K562 (cell line): ENCODE data around the gene NRXN2. TPM values are rescaled to one million over a fixed set of nuclear protein-coding genes. Genes with fewer than 3 reads are reported as not detected.
A peak's percentile ranks its signal among the peaks of the same experiment; 100 is the strongest.

Source experiments
- ATAC-seq: fragments of 200-7000 bp; cut with Tn5 transposase; 3 replicates; pipeline ENCODE4 v1.9.1; 2020; ENCODE audit warnings: moderate library complexity
- BruUV-seq: library from RNA; stranded (reverse); fragments of 400-500 nt; replicated peaks from 2 replicates; lab custom pipeline; 2021; lab: Mats Ljungman, UMichigan
- CTCF ChIA-PET: fragments of 300-600 bp; formaldehyde crosslinking; extraction: SDS; loops from one replicate; lab custom pipeline; 2021; ENCODE audit warnings: low intra/inter-chr PET ratio; lab: Yijun Ruan, JAX
- POLR2A ChIA-PET: fragments of 300-600, 350-650 bp; sonication (Branson Sonifier 250); formaldehyde crosslinking; extraction: SDS; loops from one replicate; lab custom pipeline; 2021; ENCODE audit warnings: antibody characterized with exemption, inconsistent platforms; lab: Yijun Ruan, JAX
- DNase-seq, 4 experiments: peaks; one replicate each; pipeline versions ENCODE4 v3.0.0 to v3.0.0-alpha.2; 2011 to 2018; ENCODE audit warnings: low spot score in 3 of 4, mixed read lengths in 3 of 4; ENCODE audit errors: extremely low read depth in 1 of 4
- FAIRE-seq: peaks from 2 replicates; lab custom pipeline; 2011; peaks lifted over from hg19 to GRCh38; lab: Jason Lieb, UNC
- H2AFZ ChIP-seq: 2 replicates; pipeline ENCODE4 v1.6.0; 2011; ENCODE audit warnings: low read depth, low read length, control low read depth, inconsistent platforms
- H3K27ac ChIP-seq: fragments of 200-600 bp; 3 replicates; pipeline ENCODE4 v1.8.0; 2011; ENCODE audit warnings: low read depth, mild to moderate bottlenecking, control low read depth, inconsistent platforms, low read length, moderate library complexity, mixed read lengths; ENCODE audit errors: extremely low read depth
- H3K27me3 ChIP-seq, 2 experiments: fragments of 300-600 bp in 1 of 2; 2 replicates in 1 of 2; 3 replicates in 1 of 2; pipeline versions ENCODE4 v1.6.0 to v1.8.0; 2011; ENCODE audit warnings: inconsistent platforms in 2 of 2, low read length in 2 of 2, mild to moderate bottlenecking in 1 of 2, mixed read lengths in 1 of 2, moderate library complexity in 1 of 2; ENCODE audit not compliant: control insufficient read depth in 2 of 2, insufficient read depth in 2 of 2
- H3K36me3 ChIP-seq: fragments of 300-600 bp; 3 replicates; pipeline ENCODE4 v1.8.0; 2011; ENCODE audit warnings: mild to moderate bottlenecking, low read length, inconsistent platforms; ENCODE audit not compliant: control insufficient read depth, insufficient read depth
- H3K4me1 ChIP-seq, 2 experiments: fragments of 200-600 bp in 1 of 2; replicated peaks in 1 of 2; 2 replicates in 1 of 2; 3 replicates in 1 of 2; pipeline versions ENCODE4 v1.5.1 to v1.8.0; 2011; ENCODE audit warnings: inconsistent platforms in 2 of 2, low read length in 2 of 2, mild to moderate bottlenecking in 1 of 2, mixed read lengths in 1 of 2, moderate library complexity in 1 of 2; ENCODE audit not compliant: control insufficient read depth in 2 of 2, insufficient read depth in 2 of 2
- H3K4me2 ChIP-seq: 2 replicates; pipeline ENCODE4 v1.6.1; 2011; ENCODE audit warnings: low read length, control low read depth, inconsistent platforms, mixed read lengths; ENCODE audit not compliant: insufficient read depth
- H3K4me3 ChIP-seq: fragments of 200-600 bp; sonication (generic), shearing (Covaris generic); 2 replicates; pipeline ENCODE4 v1.5.1; 2016; ENCODE audit warnings: control low read depth, inconsistent platforms
- H3K79me2 ChIP-seq: fragments of 200-600 bp; 3 replicates; pipeline ENCODE4 v1.8.0; 2011; ENCODE audit warnings: low read length, inconsistent platforms; ENCODE audit not compliant: control insufficient read depth, insufficient read depth
- H3K9ac ChIP-seq, 2 experiments: 2 replicates each; pipeline versions ENCODE4 v1.6.0 to v1.6.1; 2011; ENCODE audit warnings: low read depth in 2 of 2, low read length in 2 of 2, control low read depth in 1 of 2, inconsistent platforms in 1 of 2, mild to moderate bottlenecking in 1 of 2, mixed read lengths in 1 of 2; ENCODE audit not compliant: insufficient read depth in 1 of 2
- H3K9me1 ChIP-seq: one replicate; pipeline ENCODE4 v1.6.0; 2011; ENCODE audit warnings: inconsistent platforms, mild to moderate bottlenecking, low read length, moderate library complexity; ENCODE audit not compliant: control insufficient read depth, insufficient read depth
- H3K9me3 ChIP-seq: replicated peaks from 2 replicates; pipeline ENCODE4 v1.5.1; 2011; ENCODE audit warnings: low read depth, low read length, inconsistent platforms; ENCODE audit not compliant: control insufficient read depth, insufficient read depth
- H4K20me1 ChIP-seq: replicated peaks from 2 replicates; pipeline ENCODE4 v1.6.1; 2011; ENCODE audit warnings: low read length, inconsistent platforms, mixed read lengths; ENCODE audit not compliant: control insufficient read depth, insufficient read depth
- LARP7 ChIP-seq: fragments of 450-650 bp; IDR thresholded peaks from 2 replicates; pipeline ENCODE4 v1.6.1; 2016
- MAZ ChIP-seq, 2 experiments: fragments of 450-650 bp in 1 of 2; sonication (generic) in 1 of 2; formaldehyde crosslinking; IDR thresholded peaks in 1 of 2; conservative IDR thresholded peaks in 1 of 2; 2 replicates each; pipeline versions ENCODE4 v1.4.0 to v1.5.0; 2020; ENCODE audit warnings: mild to moderate bottlenecking in 1 of 2, missing genetic modification reagents in 1 of 2
- MGA ChIP-seq: fragments of 450-650 bp; IDR thresholded peaks from 2 replicates; pipeline ENCODE4 v1.6.1; 2016; ENCODE audit warnings: mild to moderate bottlenecking, moderate library complexity
- NFIX ChIP-seq: fragments of 250-450 bp; sonication (Bioruptor Pico); IDR thresholded peaks from 2 replicates; pipeline ENCODE4 v1.4.0; 2020; ENCODE audit warnings: low read depth, mild to moderate bottlenecking, moderate library complexity
- NRF1 ChIP-seq, 2 experiments: fragments of 450-650 bp; IDR thresholded peaks in 1 of 2; conservative IDR thresholded peaks in 1 of 2; 2 replicates each; pipeline ENCODE4 v1.6.1; 2014; ENCODE audit warnings: mild to moderate bottlenecking in 2 of 2
- ZEB2 ChIP-seq: fragments of 450-650 bp; IDR thresholded peaks from 2 replicates; pipeline ENCODE4 v1.6.1; 2016
- ZNF263 ChIP-seq: sonication (generic); formaldehyde crosslinking; IDR thresholded peaks from 2 replicates; pipeline ENCODE4 v1.8.0; 2022; ENCODE audit warnings: mild to moderate bottlenecking, missing genetic modification reagents, borderline replicate concordance
- ZNF785 ChIP-seq: fragments of 250-450 bp; sonication (Bioruptor Pico); IDR thresholded peaks from 2 replicates; pipeline ENCODE4 v1.4.0; 2020; ENCODE audit warnings: mild to moderate bottlenecking
- WGBS: fragments of 100-300 bp; shearing (Covaris generic); methylation state at CpG from one replicate; pipeline ENCODE4 v1.1.6; 2016; ENCODE audit warnings: low coverage, mixed read lengths; ENCODE audit not compliant: insufficient coverage; ENCODE audit errors: missing lambda C conversion rate; 5-methylcytosine and 5-hydroxymethylcytosine counted together
- in situ Hi-C: fragments of 300-500 bp; cut with MboI; formaldehyde crosslinking; loops from 4 replicates; pipeline ENCODE4 v1.15.0; 2018; ENCODE audit warnings: inconsistent platforms, mixed read lengths
- intact Hi-C: fragments of 100-400 bp; cut with micrococcal nuclease; formaldehyde crosslinking; loops from 2 replicates; pipeline ENCODE4 v1.14.2; 2022
- polyA plus RNA-seq, 8 experiments: library from polyadenylated mRNA; depleted of rRNA in 4 of 8; stranded (reverse) in 5 of 8; unstranded in 3 of 8; fragments of >200 nt; fragmentation: Nextera tagmentation in 2 of 8; fragmentation: Illumina TruSeq in 1 of 8; extraction: Ambion mirVana in 2 of 8; extraction: Trizol in 1 of 8; gene quantifications; 2 replicates each; pipeline versions ENCODE4 v1.2.1 to v1.2.3, GENCODE V29; 2011 to 2014; ENCODE audit warnings: inconsistent platforms in 1 of 8, missing spikeins in 1 of 8
- total RNA-seq, 7 experiments: library from RNA; depleted of rRNA in 6 of 7; stranded (reverse); fragments of >200 nt in 6 of 7; fragmentation: Illumina TruSeq in 2 of 7; extraction: Trizol in 2 of 7; gene quantifications; 2 replicates each; pipeline versions ENCODE4 v1.2.1 to v1.2.3, GENCODE V29; 2011 to 2021; ENCODE audit warnings: low replicate concordance in 1 of 7

Gene NRXN2
- total and polyA plus RNA-seq, 9 of the 15 experiments (the other 6 are each of a cell fraction or from before 2014, with no cell fraction given), result 0.07 to 0.47 (median 0.15) TPM; not detected in 4

DNA sequence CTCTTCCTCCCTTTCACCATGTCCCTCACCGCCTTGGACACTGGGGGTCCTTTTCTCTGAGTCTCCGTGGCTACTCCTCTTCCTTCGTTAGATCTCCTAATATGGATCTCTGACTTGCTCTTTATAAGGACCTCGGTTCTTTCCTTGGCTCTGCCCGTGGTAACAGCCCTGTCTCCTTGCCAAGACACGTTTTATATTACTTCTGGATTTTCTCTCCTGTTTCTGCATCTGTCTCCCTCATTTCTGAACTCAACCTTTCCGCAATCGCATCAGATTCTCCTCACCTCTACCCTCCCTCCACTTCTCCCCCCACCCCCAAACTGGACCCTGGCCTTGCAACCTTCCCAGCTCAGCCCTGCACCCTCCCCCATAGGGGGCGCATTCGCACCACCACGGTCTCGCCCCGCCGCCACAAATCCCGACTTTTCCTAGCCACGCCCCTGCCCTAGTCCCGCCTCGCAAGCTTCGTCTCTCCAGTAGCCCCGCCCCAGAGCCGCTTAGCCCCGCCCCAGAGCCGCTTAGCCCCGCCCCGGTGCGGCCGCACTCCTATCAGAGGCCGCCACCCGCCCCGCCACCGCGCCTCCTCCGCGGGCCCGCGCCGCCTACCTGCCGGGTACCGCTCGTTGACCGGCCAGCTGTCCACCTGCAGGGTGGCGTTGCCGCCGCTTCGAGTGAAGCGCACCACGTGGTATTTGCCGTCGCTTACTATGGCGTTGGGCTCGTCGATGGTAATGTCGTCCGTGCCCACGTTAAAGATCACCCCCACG, 93.0 kb downstream of the NRXN2 start:
- peak; percentile 83 for FAIRE-seq
- TF ChIP-seq LARP7 (peak; percentile 25; the same call in 1 of the 2 replicates), MGA (peak; percentile 93), ZEB2 (no peak; the same call in 1 of the 2 replicates), MAZ (CRISPR knock-in tag; conservative IDR thresholded peaks at IDR 0.05 in 1 of 2, IDR thresholded peaks at IDR 0.05 in 1 of 2) (peak in 1 of 2 experiments; percentile 60; a peak in 2 of 4 replicates), NFIX (CRISPR knock-in tag) (no peak), NRF1 (conservative IDR thresholded peaks at IDR 0.05 in 1 of 2, IDR thresholded peaks at IDR 0.05 in 1 of 2) (peak; percentile 54 to 56; a peak in 3 of 4 replicates), ZNF785 (CRISPR knock-in tag) (no peak), ZNF263 (no peak)

More for the DNA sequence above, 93.0 kb downstream of the NRXN2 start:
- in situ Hi-C loops (no loop called here), intact Hi-C loops (loop anchor here (2.0 kb wide), 1 partner anchor 19 kb away; no protein-coding TSS in a partner anchor)
- Histone ChIP-seq H3K79me2 (no peaks in the 10 kb centered on the region), H4K20me1 (peaks cover 5% of the 10 kb centered on the region), H3K4me2 (peak overlapping the region; percentile 76), H3K9me3 (no peaks in the 10 kb centered on the region), H3K27ac (no peak overlapping the region), H3K36me3 (no peaks in the 10 kb centered on the region), H3K9ac (peak overlapping the region in 1 of 2 experiments; percentile 50; a peak in 2 of 4 replicates), H2AFZ (peak overlapping the region; percentile 71; the same call in 1 of the 2 replicates), H3K27me3 (peaks cover 11 to 57% of the 10 kb centered on the region in 2 experiments), H3K9me1 (no peaks in the 10 kb centered on the region), H3K4me3 (no peak overlapping the region; the same call in 1 of the 2 replicates), H3K4me1 (peaks cover 6 to 12% of the 10 kb centered on the region in 2 experiments; a peak in 4 of 5 replicates)
- BruUV-seq, result no TSS peak
- 8% methylated on average over 35 of the region's 56 CpGs for WGBS
- ChIA-PET CTCF (interaction anchor here (0.7 kb wide), 1 partner anchor 58 kb away, joined by 3 read pairs; no protein-coding TSS in a partner anchor), POLR2A (interaction anchor here (0.7 to 1.1 kb wide), 4 partner anchors 10 to 877 kb away, joined by 3 to 4 read pairs (median 3); no protein-coding TSS in a partner anchor)
- peak; percentile 92 to 98 (median 96) for DNase-seq
- peak; percentile 100 for ATAC-seq
